ENCODE data around the gene BRD3. TPM values are rescaled to one million over a fixed set of nuclear protein-coding genes. Genes with fewer than 3 reads are reported as not detected.

Gene BRD3
- total RNA-seq, 2 experiments from 2014 or later = 33.3 to 43.5 TPM

DNA sequence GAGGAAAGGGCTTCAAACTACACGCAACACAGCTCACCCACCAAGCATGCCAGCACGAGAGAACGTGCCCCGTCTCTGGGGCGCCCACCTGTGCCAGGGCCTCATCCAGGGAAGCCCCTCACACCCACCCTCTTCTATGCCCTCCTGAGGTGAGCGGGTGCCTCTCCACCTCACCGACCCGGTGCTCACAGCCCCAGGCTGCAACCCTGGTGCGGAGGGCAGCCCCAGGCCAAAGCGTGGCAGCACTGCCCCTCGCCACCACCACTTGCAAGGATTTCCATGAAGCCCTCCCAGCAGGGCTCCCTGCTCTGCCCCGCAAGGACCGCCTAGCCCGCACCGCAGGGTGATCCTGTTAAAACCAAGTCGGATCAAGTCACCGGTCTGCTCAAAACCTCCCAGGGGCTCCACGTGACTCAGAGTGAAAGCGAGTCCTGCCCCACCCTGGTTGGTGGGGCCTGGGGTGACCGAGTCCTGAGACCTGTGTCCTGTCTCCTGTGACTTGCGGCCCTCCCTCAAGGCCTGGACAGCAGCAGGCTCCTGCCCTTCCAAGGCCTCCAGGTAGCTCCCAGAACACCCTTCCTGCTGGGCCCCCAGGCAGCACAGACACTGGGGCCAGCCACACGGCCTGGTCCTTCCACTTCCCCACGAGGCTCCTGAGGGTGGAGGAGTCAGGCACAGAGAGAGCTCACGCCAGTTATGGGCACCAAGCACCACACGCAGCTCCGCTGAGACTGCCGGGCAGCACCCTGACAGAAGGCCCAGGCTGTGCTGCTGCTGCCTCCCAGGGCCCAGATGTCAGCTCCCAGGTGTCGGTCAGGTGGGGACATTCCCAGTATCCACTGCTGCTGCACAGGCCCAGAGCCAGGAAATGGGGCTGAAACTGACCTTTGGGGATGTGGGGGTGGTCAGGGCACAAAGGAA is 12.7 kb downstream of the BRD3 start:
- Mint-ChIP-seq H3K4me1 (peaks cover 3% of the 10 kb centered on the region), H3K27me3 (no peaks in the 10 kb centered on the region), H3K27ac (no peak overlapping the region), H3K4me3 (no peak overlapping the region), H3K36me3 (peaks cover 3% of the 10 kb centered on the region), H3K9me3 (ENCODE audit: low read depth) (no peaks in the 10 kb centered on the region)
- CTCF ChIA-PET = no interaction called here
- DNase-seq (no peak), ATAC-seq (no peak)

DNA sequence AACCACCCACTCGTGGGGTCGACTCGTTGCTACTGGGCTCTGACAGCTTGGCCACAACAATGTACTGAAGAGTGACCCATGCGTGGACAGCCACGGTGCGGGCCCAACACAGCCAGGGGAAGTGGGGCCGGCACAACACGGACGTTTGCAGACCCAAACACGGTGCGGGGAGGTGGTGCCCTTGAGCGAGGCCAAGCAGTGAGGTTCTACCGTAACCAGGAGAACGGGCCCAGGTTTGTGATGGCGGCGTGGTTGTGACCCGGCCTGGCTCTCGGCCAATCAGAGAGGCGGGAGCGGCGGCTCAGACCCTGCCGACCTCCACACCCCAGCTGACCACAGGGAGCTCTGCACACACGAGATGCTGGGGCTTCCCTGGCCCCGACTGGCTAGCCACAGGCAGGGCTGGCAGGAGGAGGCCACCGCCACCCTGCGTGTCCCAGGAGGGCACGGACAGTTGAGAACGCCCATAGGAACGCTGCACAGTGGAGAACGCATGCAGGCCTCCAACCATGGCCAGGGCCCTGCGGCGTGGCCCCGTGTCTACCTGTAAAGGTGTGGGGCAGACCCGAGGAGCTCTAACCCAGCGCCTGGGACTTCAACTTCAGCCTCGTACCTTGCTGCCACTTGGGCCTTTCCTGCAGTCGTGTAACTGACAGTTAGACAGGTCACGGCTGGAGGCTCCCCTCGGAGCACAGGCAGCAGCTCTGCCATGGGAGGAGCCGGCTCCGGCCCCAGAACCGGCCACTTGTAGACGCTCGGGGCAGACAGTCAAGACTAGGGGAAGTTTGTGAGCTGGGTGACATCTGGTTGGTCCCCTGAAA is 13.7 kb downstream of the BRD3 start:
- Mint-ChIP-seq H3K27me3 (no peaks in the 10 kb centered on the region), H3K4me3 (no peak overlapping the region), H3K36me3 (peaks cover 3% of the 10 kb centered on the region), H3K27ac (no peak overlapping the region), H3K9me3 (ENCODE audit: low read depth) (no peaks in the 10 kb centered on the region), H3K4me1 (no peaks in the 10 kb centered on the region)
- CTCF ChIA-PET = no interaction called here
- no peak for DNase-seq
- no peak for ATAC-seq

GRCh38 chr9:134053401-134053871 is 14.4 kb downstream of the BRD3 start:
- DNase-seq (no peak), ATAC-seq (no peak)
- Mint-ChIP-seq H3K9me3 (ENCODE audit: low read depth) (no peaks in the 10 kb centered on the region), H3K36me3 (peaks cover 3% of the 10 kb centered on the region), H3K27ac (no peak overlapping the region), H3K4me3 (no peak overlapping the region), H3K4me1 (no peaks in the 10 kb centered on the region), H3K27me3 (no peaks in the 10 kb centered on the region)
- CTCF ChIA-PET = no interaction called here

- Mint-ChIP-seq H3K27ac (no peak overlapping the region), H3K9me3 (ENCODE audit: low read depth) (no peaks in the 10 kb centered on the region), H3K4me1 (no peaks in the 10 kb centered on the region), H3K36me3 (peaks cover 3% of the 10 kb centered on the region), H3K27me3 (no peaks in the 10 kb centered on the region), H3K4me3 (no peak overlapping the region)
- CTCF ChIA-PET = no interaction called here
- ATAC-seq (no peak), DNase-seq (no peak)
These were observed 14.9 kb downstream of the BRD3 start for GRCh38 chr9:134052941-134053340.

- DNase-seq (no peak), ATAC-seq (no peak)
- CTCF ChIA-PET = no interaction called here
- Mint-ChIP-seq H3K36me3 (peaks cover 3% of the 10 kb centered on the region), H3K27ac (no peak overlapping the region), H3K9me3 (ENCODE audit: low read depth) (no peaks in the 10 kb centered on the region), H3K4me1 (no peaks in the 10 kb centered on the region), H3K27me3 (no peaks in the 10 kb centered on the region), H3K4me3 (no peak overlapping the region)
These were observed 15.3 kb downstream of the BRD3 start for GRCh38 chr9:134052491-134052890.

GRCh38 chr9:134051319-134051718 is 16.5 kb downstream of the BRD3 start:
- CTCF ChIA-PET = interaction anchor here (1.0 kb wide), 1 partner anchor 15 kb away, joined by 3 read pairs; no protein-coding TSS in a partner anchor
- H3K36me3 Mint-ChIP-seq = peaks cover 3% of the 10 kb centered on the region

DNA sequence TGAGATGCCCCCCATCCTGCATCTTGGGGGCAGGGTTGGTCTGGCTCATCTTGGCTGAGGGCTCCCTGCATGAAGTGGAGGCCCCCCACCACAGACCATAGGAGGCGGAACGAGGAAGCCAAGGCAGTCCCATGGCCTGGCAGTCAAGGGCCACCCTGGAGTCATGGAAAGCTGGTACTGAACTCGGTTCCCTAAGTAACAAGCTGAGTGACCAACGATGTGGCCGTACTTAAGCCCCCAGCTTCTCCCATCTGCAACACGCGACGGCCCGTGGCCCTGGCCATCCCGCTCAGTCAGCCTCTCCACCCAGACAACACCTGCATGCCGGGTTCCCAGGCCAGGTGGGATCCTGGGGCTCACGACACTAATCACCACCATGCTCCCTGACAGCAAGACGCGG is 17.1 kb downstream of the BRD3 start:
- CTCF ChIA-PET = no interaction called here
- DNase-seq = no peak
- Mint-ChIP-seq H3K4me1 (no peaks in the 10 kb centered on the region), H3K9me3 (ENCODE audit: low read depth) (no peaks in the 10 kb centered on the region), H3K27ac (no peak overlapping the region), H3K4me3 (no peak overlapping the region), H3K27me3 (no peaks in the 10 kb centered on the region), H3K36me3 (peaks cover 3% of the 10 kb centered on the region)
- no peak for ATAC-seq

More at GRCh38 chr9:134051319-134051718, 16.5 kb downstream of the BRD3 start:
- DNase-seq (no peak), ATAC-seq (no peak)
- H3K4me3 Mint-ChIP-seq = no peak overlapping the region
- H3K4me1 Mint-ChIP-seq = no peaks in the 10 kb centered on the region
- no peaks in the 10 kb centered on the region for H3K9me3 Mint-ChIP-seq (ENCODE audit: low read depth)
- H3K27me3 Mint-ChIP-seq = no peaks in the 10 kb centered on the region
- no peak overlapping the region for H3K27ac Mint-ChIP-seq

GRCh38 chr9:134049772-134050588 is 17.8 kb downstream of the BRD3 start:
- H3K4me3 Mint-ChIP-seq = no peak overlapping the region
- ATAC-seq (no peak), DNase-seq (no peak)
- CTCF ChIA-PET = no interaction called here
- peaks cover 3% of the 10 kb centered on the region for H3K36me3 Mint-ChIP-seq
- no peaks in the 10 kb centered on the region for H3K27me3 Mint-ChIP-seq
- no peaks in the 10 kb centered on the region for H3K4me1 Mint-ChIP-seq
- H3K9me3 Mint-ChIP-seq (ENCODE audit: low read depth) = no peaks in the 10 kb centered on the region
- no peak overlapping the region for H3K27ac Mint-ChIP-seq

- H3K27ac Mint-ChIP-seq = no peak overlapping the region
- H3K36me3 Mint-ChIP-seq = peaks cover 3% of the 10 kb centered on the region
- DNase-seq (no peak), ATAC-seq (no peak)
- H3K4me3 Mint-ChIP-seq = no peak overlapping the region
- no peaks in the 10 kb centered on the region for H3K9me3 Mint-ChIP-seq (ENCODE audit: low read depth)
- H3K27me3 Mint-ChIP-seq = no peaks in the 10 kb centered on the region
- CTCF ChIA-PET = no interaction called here
- no peaks in the 10 kb centered on the region for H3K4me1 Mint-ChIP-seq
These were observed 18.6 kb downstream of the BRD3 start for GRCh38 chr9:134049236-134049635.

- Mint-ChIP-seq H3K27ac (peak overlapping the region; percentile 36), H3K36me3 (peaks cover 3% of the 10 kb centered on the region), H3K4me3 (no peak overlapping the region), H3K27me3 (no peaks in the 10 kb centered on the region), H3K9me3 (ENCODE audit: low read depth) (no peaks in the 10 kb centered on the region), H3K4me1 (no peaks in the 10 kb centered on the region)
- DNase-seq (no peak), ATAC-seq (no peak)
- CTCF ChIA-PET = no interaction called here
These were observed 19.3 kb downstream of the BRD3 start for GRCh38 chr9:134048582-134048968.

DNA sequence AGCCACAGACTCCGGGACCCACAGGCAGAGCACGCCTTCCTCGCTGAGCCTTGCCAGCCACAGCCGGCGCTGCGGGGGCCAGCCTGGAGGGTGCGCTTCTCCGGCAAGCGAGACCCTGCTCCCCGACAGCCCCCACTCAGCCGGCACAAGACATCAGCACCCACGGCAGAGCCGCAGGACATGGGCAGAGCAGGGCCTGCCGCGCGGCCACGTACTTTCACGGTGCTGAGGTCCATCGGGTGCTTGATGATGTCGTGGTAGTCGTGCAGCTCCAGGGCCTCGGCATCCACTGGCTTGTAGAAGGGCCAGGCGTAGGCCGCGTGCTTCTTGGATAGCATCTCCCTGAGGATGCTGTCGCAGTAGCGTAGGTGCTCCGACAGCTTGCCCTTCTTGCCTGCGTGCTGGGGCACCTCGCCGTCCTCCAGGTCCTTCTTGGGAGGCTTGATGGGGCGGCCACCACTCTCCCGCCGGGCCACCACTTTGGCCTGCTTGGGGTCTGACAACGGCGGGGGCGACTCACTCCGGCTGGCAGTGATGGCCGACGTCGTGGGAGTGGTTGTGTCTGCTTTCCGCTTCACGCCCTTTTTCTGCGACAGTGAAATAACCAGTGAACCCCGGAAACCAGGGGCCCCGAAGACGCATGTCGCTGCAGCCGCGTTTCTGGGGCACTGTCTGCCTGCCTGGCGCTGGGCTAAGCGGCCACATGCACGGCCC is 19.8 kb downstream of the BRD3 start:
- Mint-ChIP-seq H3K9me3 (ENCODE audit: low read depth) (no peaks in the 10 kb centered on the region), H3K4me3 (no peak overlapping the region), H3K4me1 (no peaks in the 10 kb centered on the region), H3K27ac (no peak overlapping the region), H3K27me3 (no peaks in the 10 kb centered on the region), H3K36me3 (peaks cover 3% of the 10 kb centered on the region)
- CTCF ChIA-PET = no interaction called here
- DNase-seq = no peak
- no peak for ATAC-seq

GRCh38 chr9:134046894-134047681 is 20.7 kb downstream of the BRD3 start:
- Mint-ChIP-seq H3K9me3 (ENCODE audit: low read depth) (no peaks in the 10 kb centered on the region), H3K27me3 (no peaks in the 10 kb centered on the region), H3K27ac (no peak overlapping the region), H3K36me3 (peaks cover 3% of the 10 kb centered on the region), H3K4me3 (no peak overlapping the region), H3K4me1 (no peaks in the 10 kb centered on the region)
- DNase-seq (no peak), ATAC-seq (no peak)
- CTCF ChIA-PET = no interaction called here

Measured in activated CD8-positive, alpha-beta memory T cell treated with anti-CD3 and anti-CD28 coated beads, Interleukin-2, amount 10 ng/mL, durations not matched to agents 7 days and 5 days (primary cell).